Measurements from ENCODE around the gene ZNF266.

DNA sequence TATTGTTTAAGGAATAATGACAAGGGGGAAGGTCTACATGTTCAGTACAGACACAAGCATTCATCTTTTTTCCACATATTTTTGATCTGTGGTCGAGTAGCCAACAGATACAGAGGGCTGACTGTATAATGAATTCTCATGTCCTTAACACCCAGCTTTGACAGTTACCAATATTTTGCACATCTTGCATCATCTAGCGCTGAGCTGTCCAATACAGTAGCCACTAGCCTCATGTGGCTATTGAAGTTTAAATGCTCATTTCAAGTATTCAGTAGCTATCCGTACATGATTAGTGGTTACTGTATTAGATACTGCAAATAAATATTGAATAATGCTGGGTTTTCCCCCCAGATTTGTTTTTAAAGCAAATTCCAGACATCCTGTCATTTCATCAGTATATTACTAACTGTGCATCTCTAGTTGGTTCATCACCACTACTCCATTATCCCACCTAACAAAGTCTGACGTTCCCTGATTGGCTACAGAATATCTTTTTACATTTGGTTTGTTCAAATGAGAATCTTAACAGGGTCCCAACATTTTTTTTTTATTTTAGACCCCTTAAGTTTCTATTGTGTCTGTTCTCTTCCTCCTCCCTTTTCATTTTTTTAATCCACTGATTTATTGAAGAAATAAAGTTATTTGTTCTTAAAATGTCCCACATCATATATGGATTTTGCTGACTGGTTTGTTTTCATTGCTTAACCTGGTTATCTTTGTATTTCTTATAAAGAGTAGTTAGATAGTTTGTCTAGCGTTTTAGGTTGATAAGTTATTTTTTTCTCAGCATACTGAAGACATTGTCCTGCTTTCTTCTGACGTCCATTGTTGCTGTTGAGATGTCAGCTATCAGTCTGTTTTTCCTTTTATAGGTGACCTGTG lies 64.4 kb downstream of the ZNF266 start:
- TF ChIP-seq, protein P1, sequence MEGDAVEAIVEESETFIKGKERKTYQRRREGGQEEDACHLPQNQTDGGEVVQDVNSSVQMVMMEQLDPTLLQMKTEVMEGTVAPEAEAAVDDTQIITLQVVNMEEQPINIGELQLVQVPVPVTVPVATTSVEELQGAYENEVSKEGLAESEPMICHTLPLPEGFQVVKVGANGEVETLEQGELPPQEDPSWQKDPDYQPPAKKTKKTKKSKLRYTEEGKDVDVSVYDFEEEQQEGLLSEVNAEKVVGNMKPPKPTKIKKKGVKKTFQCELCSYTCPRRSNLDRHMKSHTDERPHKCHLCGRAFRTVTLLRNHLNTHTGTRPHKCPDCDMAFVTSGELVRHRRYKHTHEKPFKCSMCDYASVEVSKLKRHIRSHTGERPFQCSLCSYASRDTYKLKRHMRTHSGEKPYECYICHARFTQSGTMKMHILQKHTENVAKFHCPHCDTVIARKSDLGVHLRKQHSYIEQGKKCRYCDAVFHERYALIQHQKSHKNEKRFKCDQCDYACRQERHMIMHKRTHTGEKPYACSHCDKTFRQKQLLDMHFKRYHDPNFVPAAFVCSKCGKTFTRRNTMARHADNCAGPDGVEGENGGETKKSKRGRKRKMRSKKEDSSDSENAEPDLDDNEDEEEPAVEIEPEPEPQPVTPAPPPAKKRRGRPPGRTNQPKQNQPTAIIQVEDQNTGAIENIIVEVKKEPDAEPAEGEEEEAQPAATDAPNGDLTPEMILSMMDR (IDR thresholded peaks at IDR 0.05): no peak
- TF ChIP-seq POLR2A (IDR thresholded peaks at IDR 0.05): no peak
- no peak for TF ChIP-seq POLR2AphosphoS5 (IDR thresholded peaks at IDR 0.05)
